Effector memory CD4-positive, alpha-beta T cell (primary cell): ENCODE measurements around the gene AP3B1.

ENCODE experiments used
- DNase-seq, 3 donors: peaks; one replicate each; pipeline ENCODE4 v3.0.0-alpha.2; 2020
- H3K27ac ChIP-seq: 2 replicates; pipeline ENCODE4 v1.7.0; 2013; ENCODE audit warnings: mild to moderate bottlenecking, low read length, moderate library complexity; ENCODE audit not compliant: insufficient read depth, poor library complexity, severe bottlenecking
- H3K27me3 ChIP-seq: replicated peaks from 2 replicates; pipeline ENCODE4 v1.7.0; 2013; ENCODE audit warnings: mild to moderate bottlenecking, low read length; ENCODE audit not compliant: insufficient read depth, control insufficient read depth, poor library complexity, severe bottlenecking
- H3K36me3 ChIP-seq: 2 replicates; pipeline ENCODE4 v1.7.0; 2013; ENCODE audit warnings: mild to moderate bottlenecking, low read length, moderate library complexity; ENCODE audit not compliant: control insufficient read depth, insufficient read depth
- H3K4me1 ChIP-seq: 2 replicates; pipeline ENCODE4 v1.7.0; 2013; ENCODE audit warnings: low read length, mild to moderate bottlenecking; ENCODE audit not compliant: control insufficient read depth, insufficient read depth, poor library complexity, severe bottlenecking
- H3K4me3 ChIP-seq: 2 replicates; pipeline ENCODE4 v1.7.0; 2013; ENCODE audit warnings: low read length, low read depth, mild to moderate bottlenecking; ENCODE audit not compliant: insufficient read depth, poor library complexity, severe bottlenecking
- H3K9me3 ChIP-seq: 2 replicates; pipeline ENCODE4 v1.7.0; 2013; ENCODE audit warnings: mild to moderate bottlenecking, low read length, moderate library complexity; ENCODE audit not compliant: control insufficient read depth

AP3B1 gene

DNA sequence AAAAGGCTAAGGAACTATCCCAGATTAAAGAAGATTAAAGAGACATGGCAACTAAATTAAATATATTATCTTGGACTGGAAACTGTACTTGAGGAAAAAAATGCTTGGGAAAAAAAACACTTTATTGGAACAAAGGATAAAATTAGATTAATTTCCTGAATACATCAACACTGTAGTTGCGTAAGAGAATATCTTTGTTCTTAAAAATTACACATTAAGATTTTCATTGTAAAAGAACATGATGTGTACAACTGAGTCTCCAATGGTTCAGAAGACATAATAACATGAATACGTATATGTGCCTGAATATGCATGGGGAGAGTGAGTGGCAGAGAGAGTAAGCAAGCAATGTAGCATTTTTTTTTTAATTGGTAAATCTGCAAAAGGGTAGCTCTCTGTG lies 2.8 kb downstream of the AP3B1 start:
- Histone ChIP-seq H3K4me1 (peaks cover 5% of the 10 kb centered on the region), H3K9me3 (no peaks in the 10 kb centered on the region)

DNA sequence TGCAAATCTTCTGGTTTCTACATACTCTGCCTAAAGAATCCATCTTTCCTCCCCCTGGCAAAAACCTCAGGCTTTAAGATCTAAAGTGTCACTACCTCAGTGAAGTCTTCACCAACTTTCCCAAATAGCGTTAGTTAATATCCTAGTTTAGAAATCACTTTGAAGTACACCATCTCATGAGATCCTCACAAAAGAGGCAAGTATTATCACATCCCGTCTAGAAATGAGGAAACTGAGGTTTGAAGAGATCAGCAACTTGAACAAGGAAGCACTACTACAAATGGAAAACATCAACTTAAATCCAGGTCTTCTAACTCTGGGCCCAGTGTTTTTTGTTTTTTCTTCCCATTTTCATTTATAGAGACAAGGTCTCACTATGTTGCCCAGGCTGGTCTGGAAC lies 4.6 kb downstream of the AP3B1 start:
- Histone ChIP-seq H3K4me1 (peaks cover 5% of the 10 kb centered on the region), H3K27ac (no peak overlapping the region), H3K4me3 (no peak overlapping the region), H3K27me3 (no peaks in the 10 kb centered on the region), H3K9me3 (no peaks in the 10 kb centered on the region), H3K36me3 (no peaks in the 10 kb centered on the region)
- no peak for DNase-seq

More for the DNA sequence above, 2.8 kb downstream of the AP3B1 start:
- Histone ChIP-seq H3K4me3 (no peak overlapping the region), H3K27ac (no peak overlapping the region), H3K36me3 (no peaks in the 10 kb centered on the region), H3K27me3 (no peaks in the 10 kb centered on the region)
- no peak for DNase-seq

DNA sequence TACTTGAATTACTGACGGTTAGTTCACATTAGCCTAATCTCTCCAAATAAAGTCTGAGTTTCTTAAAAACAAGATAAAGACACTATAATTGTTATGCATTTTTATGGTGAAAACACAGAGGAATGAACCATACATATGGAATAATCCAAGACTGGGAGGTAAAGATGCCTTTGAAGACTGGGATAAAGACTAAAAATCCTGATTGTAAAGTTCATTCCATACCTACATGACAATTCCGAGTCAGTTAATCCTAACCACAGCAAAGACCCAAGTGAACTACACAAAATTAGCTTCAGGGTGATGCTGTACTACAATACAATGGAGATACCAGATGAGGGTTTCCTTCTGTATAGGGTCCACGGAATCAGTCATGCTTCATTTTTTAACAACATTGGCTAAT lies 6.3 kb downstream of the AP3B1 start:
- Histone ChIP-seq H3K36me3 (no peaks in the 10 kb centered on the region), H3K4me1 (peaks cover 5% of the 10 kb centered on the region), H3K9me3 (no peaks in the 10 kb centered on the region), H3K27me3 (no peaks in the 10 kb centered on the region), H3K27ac (no peak overlapping the region), H3K4me3 (no peak overlapping the region)
- DNase-seq = no peak

DNA sequence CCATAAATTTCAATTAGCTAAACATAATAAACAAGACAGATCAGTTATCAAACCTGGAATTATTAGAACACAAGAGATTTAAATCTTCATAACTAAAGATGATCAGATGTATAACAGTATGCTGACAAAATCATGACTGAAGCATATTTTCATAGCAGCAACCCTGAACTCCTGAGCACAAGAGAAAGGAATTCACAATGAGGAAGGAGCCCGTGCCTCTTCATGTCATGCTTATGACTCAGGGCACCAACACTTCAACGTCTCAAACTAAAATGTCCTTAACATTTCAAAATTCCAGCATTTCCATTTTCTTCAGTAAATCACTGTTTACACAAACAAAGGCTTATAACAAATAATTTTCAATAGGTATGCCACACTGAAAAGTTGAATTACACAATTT lies 6.7 kb downstream of the AP3B1 start:
- H3K4me3 ChIP-seq = no peak overlapping the region
- DNase-seq = no peak
- H3K4me1 ChIP-seq = peaks cover 5% of the 10 kb centered on the region

DNA sequence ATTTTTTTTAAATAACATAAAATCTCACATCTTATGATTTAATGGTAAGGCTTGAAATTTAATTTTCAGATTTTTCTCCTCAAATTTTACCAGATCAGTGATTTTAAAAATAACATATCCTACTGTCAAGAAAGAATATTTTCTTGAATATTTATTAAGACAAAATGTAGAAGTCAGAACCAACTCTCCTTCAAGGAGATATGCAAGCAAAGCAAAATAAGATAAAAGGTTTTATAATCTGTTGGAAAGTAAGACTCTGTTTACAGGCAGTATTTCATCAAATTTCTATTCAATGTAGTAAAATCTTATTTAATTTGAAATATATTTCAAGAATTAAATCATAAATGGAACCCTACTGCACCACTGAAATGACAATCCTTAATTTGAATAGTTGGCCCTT lies 7.3 kb downstream of the AP3B1 start:
- no peak overlapping the region for H3K27ac ChIP-seq
- no peaks in the 10 kb centered on the region for H3K27me3 ChIP-seq
- peaks cover 4% of the 10 kb centered on the region for H3K4me1 ChIP-seq
- H3K4me3 ChIP-seq = no peak overlapping the region
- no peaks in the 10 kb centered on the region for H3K36me3 ChIP-seq
- no peak for DNase-seq
- no peaks in the 10 kb centered on the region for H3K9me3 ChIP-seq

More for the DNA sequence above, 6.7 kb downstream of the AP3B1 start:
- H3K27ac ChIP-seq = no peak overlapping the region
- H3K36me3 ChIP-seq = no peaks in the 10 kb centered on the region
- H3K9me3 ChIP-seq = no peaks in the 10 kb centered on the region
- H3K27me3 ChIP-seq = no peaks in the 10 kb centered on the region

DNA sequence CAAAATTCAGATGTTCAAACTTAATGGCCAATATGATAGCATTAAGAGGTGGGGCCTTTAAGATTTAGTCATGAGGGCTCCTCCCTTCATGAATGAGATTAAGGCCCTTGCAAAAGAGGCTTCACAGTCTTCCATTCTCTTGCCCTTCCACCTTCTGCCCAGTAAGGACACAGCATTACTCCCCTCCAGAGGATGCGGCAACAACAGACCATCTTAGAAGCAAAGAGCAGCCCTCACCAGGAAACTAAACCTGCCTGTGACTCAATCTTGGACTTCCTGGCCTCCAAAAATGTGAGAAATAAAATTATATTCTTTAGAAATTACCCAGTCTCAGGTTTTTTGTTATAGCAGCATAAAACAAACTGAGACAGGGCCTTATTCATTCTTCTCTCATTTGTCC lies 8.2 kb downstream of the AP3B1 start:
- Histone ChIP-seq H3K4me3 (no peak overlapping the region), H3K27ac (no peak overlapping the region), H3K9me3 (no peaks in the 10 kb centered on the region), H3K4me1 (no peaks in the 10 kb centered on the region), H3K36me3 (no peaks in the 10 kb centered on the region), H3K27me3 (no peaks in the 10 kb centered on the region)
- no peak for DNase-seq

DNA sequence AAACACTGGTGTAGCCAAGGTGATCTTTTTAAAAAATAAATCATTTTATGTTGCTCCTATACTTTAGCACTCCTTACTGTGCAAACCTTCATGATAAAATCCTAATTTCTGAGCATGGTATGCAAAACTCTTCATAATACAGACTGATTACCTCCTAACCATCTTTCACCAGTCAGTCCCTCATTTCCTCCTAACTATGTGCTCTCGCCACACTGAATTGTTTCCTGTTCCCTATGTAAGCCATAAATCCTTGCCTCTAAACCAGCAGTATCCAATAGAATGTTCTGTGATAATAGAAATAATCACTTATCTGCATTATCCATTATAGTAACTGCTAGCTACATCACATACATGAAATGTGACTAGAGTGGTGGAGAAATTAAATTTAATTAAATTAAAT lies 10.7 kb downstream of the AP3B1 start:
- Histone ChIP-seq H3K4me3 (no peak overlapping the region), H3K27ac (no peak overlapping the region), H3K36me3 (no peaks in the 10 kb centered on the region), H3K4me1 (no peaks in the 10 kb centered on the region), H3K27me3 (no peaks in the 10 kb centered on the region), H3K9me3 (no peaks in the 10 kb centered on the region)
- no peak for DNase-seq

DNA sequence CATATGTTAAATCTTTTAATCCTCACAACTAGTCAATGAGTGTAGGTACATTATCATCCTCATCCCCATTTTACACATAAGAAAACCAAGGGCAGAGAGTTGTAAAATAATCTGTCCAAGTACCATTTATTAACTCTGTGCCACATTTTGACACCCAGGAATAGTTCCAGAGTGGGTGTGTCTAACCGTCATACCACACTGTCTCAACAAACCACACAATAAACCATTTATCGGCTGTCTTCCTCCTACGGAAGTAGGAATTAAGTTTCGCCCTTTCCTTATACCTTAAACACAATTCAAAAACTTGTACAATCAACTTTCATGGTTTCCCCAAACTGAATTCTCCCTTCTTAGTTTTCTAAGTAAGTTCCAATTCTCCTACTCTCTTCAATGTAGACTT lies 11.4 kb downstream of the AP3B1 start:
- no peaks in the 10 kb centered on the region for H3K4me1 ChIP-seq
- H3K4me3 ChIP-seq = no peak overlapping the region
- H3K27me3 ChIP-seq = no peaks in the 10 kb centered on the region
- DNase-seq = no peak
- no peaks in the 10 kb centered on the region for H3K9me3 ChIP-seq
- no peak overlapping the region for H3K27ac ChIP-seq
- H3K36me3 ChIP-seq = no peaks in the 10 kb centered on the region

DNA sequence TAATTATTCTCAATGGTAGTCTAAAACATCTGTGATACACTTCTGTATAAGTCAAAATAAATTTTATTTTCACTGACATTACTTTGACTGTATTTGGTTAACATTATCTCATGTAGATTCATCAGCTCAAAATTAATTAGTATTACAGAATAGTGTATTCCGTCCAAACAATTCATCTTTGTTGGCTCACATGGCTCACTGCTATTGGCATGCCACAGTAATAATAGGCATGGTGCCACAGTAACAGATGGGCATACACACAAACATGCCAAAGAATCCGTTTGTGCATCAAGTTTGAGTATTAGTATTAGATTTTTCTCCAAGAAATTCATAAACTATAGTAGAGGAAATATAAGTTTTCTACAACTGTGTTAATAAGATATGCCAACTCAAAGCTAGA lies 14.2 kb downstream of the AP3B1 start:
- Histone ChIP-seq H3K9me3 (no peaks in the 10 kb centered on the region), H3K4me3 (no peak overlapping the region), H3K36me3 (no peaks in the 10 kb centered on the region), H3K4me1 (no peaks in the 10 kb centered on the region), H3K27ac (no peak overlapping the region), H3K27me3 (no peaks in the 10 kb centered on the region)
- no peak for DNase-seq

DNA sequence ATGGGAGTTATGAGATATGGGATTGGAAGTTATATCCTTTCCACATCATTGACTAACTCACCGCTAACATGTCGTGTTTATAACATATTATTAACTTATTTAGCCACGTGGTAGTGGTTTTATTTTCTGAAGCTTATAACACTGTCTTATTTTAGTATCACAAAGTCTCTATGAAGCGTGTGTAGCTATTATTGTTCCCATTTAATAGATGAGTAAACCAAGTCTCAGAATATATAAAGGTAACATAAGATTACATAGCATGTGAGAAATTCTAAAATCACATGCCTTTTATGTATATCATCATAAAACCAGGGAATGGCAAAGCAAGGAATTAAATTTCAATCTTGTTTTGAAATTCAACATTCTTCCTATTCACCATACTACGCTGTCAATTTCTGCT lies 15.3 kb downstream of the AP3B1 start:
- no peaks in the 10 kb centered on the region for H3K9me3 ChIP-seq
- no peak overlapping the region for H3K27ac ChIP-seq
- no peaks in the 10 kb centered on the region for H3K36me3 ChIP-seq
- H3K27me3 ChIP-seq = no peaks in the 10 kb centered on the region
- no peak for DNase-seq
- H3K4me1 ChIP-seq = no peaks in the 10 kb centered on the region
- H3K4me3 ChIP-seq = no peak overlapping the region

DNA sequence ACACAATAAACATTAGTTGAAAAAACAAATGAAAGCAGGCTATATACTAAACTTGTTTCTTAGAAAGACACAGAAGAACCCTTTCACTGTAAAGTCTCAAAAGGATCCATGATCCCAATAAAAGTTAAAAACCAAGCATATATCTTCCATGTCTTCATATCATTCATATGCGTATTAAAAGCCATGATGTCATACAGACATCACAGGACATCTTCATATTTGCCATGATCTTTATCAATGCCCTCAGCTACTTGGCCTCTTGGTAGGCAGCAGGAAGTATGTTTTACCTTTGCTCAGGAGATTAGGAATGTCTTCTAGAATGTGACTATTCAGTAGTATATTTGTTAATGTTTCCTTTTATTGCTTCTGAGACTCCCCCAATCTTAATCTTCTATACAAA lies 16.8 kb downstream of the AP3B1 start:
- Histone ChIP-seq H3K27ac (no peak overlapping the region), H3K4me1 (no peaks in the 10 kb centered on the region), H3K36me3 (no peaks in the 10 kb centered on the region), H3K9me3 (no peaks in the 10 kb centered on the region), H3K4me3 (no peak overlapping the region), H3K27me3 (no peaks in the 10 kb centered on the region)
- no peak for DNase-seq
